HEK293T (cell line): ENCODE measurements around the gene OXCT2.

Source experiments
- ARNT ChIP-seq: fragments of 450-650 bp; IDR thresholded peaks from 2 replicates; pipeline ENCODE4 v1.6.1; 2017; ENCODE audit warnings: mild to moderate bottlenecking
- BHLHE40 ChIP-seq: fragments of 450-650 bp; IDR thresholded peaks from 2 replicates; pipeline ENCODE4 v1.6.1; 2016; ENCODE audit warnings: mild to moderate bottlenecking, moderate library complexity, borderline replicate concordance
- CTBP1 ChIP-seq: fragments of 450-650 bp; IDR thresholded peaks from 2 replicates; pipeline ENCODE4 v1.6.1; 2016; ENCODE audit warnings: borderline replicate concordance
- FOXA1 ChIP-seq: fragments of 450-650 bp; IDR thresholded peaks from 2 replicates; pipeline ENCODE4 v1.6.1; 2016; ENCODE audit warnings: mild to moderate bottlenecking
- FOXK2 ChIP-seq: fragments of 450-650 bp; IDR thresholded peaks from 2 replicates; pipeline ENCODE4 v1.6.1; 2016; ENCODE audit warnings: mild to moderate bottlenecking
- FOXM1 ChIP-seq: fragments of 450-650 bp; IDR thresholded peaks from 2 replicates; pipeline ENCODE4 v1.6.1; 2017; ENCODE audit warnings: mild to moderate bottlenecking, borderline replicate concordance
- PKNOX1 ChIP-seq: fragments of 450-650 bp; IDR thresholded peaks from 2 replicates; pipeline ENCODE4 v1.6.1; 2016
- SUZ12 ChIP-seq: fragments of 450-650 bp; IDR thresholded peaks from 2 replicates; pipeline ENCODE4 v1.6.1; 2016; ENCODE audit warnings: mild to moderate bottlenecking
- TARDBP ChIP-seq: fragments of 450-650 bp; IDR thresholded peaks from 2 replicates; pipeline ENCODE4 v1.6.1; 2016
- ZNF384 ChIP-seq: fragments of 450-650 bp; IDR thresholded peaks from 2 replicates; pipeline ENCODE4 v1.6.1; 2016

DNA sequence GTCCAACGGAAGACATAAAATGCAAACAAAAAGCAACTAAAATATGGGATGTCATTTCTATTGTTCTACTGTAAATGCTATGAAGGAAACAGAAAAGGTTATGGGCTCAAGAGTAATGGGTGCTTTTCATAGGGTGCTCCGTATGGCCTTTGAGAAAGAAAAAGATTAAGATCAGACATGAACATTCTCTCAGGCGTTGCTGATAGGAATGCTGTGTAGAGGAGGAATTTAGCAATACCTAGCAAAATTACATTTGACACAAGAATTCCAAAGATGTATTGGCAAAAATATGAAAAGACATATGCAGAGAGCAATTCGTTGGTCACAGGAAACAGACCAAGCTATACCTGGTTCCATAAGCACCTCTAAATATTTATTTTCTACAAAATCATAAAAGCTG lies 5.7 kb upstream of the OXCT2 start:
- TF ChIP-seq ZNF384 (no peak), BHLHE40 (no peak), SUZ12 (no peak), TARDBP (no peak), ARNT (no peak), FOXM1 (no peak), FOXA1 (no peak), FOXK2 (no peak), PKNOX1 (no peak), CTBP1 (no peak)
